ENCODE data around the gene STX1B.

STX1B gene

DNA sequence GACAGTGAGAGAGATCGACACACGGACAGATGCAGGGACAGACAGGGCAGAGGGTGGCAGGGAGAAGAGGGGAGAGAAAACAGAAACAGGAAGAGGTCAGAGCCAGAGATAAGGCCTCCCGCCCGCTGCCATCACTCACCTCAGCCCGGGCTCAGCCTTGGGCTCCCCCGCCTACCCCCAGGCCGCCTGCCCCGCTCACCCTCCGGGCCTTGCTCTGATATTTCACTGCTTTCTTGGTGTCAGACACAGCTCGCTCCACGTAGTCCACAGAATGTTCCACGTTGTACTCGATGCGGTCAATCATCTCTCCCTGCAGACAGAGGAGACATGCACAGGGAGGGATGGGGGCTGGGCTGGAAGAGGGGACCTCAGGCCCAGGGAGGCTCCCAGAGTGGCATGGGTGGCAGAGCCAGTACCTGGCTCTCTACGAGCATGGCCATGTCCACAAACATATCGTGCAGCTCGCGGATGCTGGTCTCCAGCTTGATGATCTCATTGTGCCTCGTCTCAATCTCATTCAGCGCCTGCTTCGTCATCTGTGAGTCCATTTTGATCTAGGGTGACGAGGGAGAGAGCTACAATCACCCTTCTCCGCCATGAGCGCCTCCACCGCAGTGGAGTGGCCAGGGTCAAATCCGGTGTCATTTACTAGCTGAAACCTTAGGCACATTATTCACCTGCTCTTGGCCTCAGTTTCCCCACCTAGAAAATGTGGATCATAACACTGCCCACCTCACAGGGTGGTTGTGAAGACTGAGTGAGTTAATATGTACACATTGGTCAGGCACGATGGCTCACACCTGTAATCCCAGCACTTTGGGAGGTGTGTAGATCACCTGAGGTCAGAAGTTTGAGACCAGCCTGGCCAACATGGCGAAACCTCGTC lies 17.3 kb downstream of the STX1B start:
- DNase-seq: no peak

GRCh38 chr16:30992276-30992780 lies 18.1 kb downstream of the STX1B start:
- DNase-seq: no peak

DNA sequence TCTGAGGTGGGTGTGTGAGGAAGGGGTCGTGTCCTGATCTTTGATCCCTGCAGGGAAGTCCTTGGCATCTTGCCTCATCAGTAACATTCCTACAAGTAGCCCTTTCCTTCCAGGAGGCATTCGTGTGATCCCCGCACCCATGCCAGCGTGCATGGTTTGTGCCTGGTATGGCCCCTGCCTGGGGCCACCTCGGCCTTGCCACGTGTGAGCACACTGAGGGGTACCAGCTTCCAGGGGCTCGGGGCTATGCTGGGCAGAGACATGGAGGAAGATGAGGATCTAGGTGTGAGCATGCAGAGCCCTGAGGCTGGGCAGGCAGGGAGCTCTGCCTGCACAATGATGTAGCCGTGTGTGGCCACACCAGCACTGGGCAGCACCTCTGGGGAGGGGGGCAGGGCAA lies 19.4 kb downstream of the STX1B start:
- no peak for DNase-seq

DNA sequence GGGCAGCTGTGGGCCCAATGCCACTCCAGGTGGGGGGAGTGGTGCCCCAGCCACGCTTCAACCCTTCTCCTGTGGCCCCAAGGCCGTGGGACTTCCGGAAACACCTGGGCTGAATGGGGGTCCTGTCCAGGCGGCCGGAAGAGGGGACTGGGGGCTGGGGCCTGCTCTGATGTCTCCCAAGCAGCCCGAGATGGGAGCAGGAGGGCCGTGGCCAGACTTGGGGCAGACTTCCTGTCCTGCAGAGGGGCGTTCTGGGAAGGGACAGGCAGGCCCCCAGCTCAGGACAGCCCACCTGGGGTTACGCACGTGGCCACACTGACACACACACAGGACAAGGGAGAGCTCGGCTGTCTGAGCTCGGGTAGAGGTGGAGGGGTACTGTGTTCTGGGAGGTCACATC lies 20.3 kb downstream of the STX1B start:
- no peak for DNase-seq

GRCh38 chr16:30989469-30990047 lies 20.9 kb downstream of the STX1B start:
- DNase-seq: no peak

DNA sequence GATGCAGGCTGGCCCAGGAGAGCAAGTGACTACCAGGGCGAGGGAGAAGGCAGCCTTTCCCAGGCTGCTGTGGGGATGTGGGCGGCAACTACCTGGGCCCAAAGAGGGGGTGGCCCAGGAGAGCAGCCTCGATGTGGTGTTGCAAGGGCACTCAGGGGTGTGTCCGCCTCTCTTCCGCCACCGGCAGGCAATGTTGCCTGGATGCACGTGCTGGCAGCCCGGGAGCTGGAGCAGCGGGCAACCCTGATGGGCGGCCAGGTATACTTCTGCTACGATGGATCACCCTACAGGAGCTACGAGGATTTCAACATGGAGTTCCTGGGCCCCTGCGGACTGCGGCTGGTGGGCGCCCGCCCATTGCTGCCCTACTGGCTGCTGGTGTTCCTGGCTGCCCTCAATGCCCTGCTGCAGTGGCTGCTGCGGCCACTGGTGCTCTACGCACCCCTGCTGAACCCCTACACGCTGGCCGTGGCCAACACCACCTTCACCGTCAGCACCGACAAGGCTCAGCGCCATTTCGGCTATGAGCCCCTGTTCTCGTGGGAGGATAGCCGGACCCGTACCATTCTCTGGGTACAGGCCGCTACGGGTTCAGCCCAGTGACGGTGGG lies 22.8 kb downstream of the STX1B start:
- no peak for DNase-seq

GRCh38 chr16:30986129-30986991 lies 24.1 kb downstream of the STX1B start:
- no peak for DNase-seq

DNA sequence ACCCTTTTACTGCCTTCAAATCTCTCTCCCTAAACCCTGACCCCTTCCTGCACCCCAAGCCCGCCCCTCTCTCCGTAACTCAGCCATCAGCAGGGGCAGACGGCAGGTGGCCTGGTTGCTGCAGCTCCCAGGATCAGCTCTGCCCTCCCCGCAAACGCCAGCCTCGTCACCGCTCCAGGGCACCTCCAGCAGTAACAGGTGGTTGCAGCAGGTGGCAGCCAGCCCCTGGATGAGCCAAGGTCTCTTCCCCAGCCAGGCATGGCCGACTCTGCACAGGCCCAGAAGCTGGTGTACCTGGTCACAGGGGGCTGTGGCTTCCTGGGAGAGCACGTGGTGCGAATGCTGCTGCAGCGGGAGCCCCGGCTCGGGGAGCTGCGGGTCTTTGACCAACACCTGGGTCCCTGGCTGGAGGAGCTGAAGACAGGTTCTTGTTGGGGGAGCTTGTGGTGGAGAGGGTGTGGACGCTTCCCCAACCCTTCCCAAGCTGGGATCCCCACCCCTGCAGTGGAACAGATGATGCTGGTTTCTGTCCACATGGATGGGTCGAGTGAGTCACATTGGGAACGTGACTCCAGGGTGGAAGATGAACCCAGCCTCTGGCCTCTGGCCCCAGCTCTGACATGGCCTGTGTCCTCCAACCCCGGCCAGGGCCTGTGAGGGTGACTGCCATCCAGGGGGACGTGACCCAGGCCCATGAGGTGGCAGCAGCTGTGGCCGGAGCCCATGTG lies 24.9 kb downstream of the STX1B start:
- DNase-seq: peak; percentile 60

GRCh38 chr16:30984669-30985400 lies 25.6 kb downstream of the STX1B start, which contains the start of gene HSD3B7:
TSS of gene HSD3B7 (plus strand) at chr16:30985207. CDS start at chr16:30985659, 452 bp downstream.
- peak; percentile 40 for DNase-seq

GRCh38 chr16:30983898-30984610 lies 26.4 kb downstream of the STX1B start:
- DNase-seq: no peak

DNA sequence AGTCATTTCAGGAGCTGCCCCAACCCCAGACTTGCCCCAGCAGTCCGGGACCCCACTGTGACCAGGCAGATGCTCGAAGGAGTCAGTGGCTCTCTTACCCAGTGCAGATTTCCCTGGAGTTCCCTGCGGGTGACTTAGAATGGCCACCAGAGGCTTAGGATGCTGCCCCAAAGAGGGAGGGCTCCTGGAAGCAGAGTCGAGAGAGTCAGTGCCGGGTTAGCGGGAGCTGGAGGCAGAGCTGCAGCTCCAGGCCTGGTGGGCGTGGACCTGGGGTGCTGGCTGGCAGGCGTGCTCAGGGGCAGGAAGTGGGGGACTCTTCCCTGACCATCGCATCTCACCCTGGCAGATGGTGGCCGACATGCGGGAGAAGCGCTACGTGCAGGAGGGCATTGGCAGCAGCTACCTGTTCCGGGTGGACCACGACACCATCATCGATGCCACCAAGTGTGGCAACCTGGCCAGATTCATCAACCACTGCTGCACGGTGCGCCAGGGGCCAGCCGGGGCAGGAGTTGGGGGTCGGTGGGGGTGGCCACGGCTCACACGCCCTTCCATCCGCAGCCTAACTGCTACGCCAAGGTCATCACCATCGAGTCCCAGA lies 27.0 kb downstream of the STX1B start:
- no peak for DNase-seq

- DNase-seq: no peak
Observed at GRCh38 chr16:30982548-30983288, 27.7 kb downstream of the STX1B start.

- DNase-seq: no peak
Observed at GRCh38 chr16:30980959-30981358, 29.5 kb downstream of the STX1B start.

DNA sequence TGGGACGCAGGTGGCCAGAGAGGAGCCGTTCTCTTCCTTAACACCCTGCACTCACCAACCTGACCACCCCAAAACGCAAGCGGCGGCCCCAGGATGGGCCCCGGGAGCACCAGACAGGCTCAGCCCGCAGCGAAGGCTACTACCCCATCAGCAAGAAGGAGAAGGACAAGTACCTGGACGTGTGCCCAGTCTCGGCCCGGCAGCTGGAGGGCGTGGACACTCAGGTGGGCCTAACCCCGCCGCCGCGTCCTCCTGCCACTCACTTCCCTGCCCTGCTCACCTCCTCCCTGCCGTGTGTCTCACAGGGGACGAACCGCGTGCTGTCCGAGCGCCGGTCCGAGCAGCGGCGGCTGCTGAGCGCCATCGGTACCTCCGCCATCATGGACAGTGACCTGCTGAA lies 30.0 kb downstream of the STX1B start:
- DNase-seq: no peak

DNA sequence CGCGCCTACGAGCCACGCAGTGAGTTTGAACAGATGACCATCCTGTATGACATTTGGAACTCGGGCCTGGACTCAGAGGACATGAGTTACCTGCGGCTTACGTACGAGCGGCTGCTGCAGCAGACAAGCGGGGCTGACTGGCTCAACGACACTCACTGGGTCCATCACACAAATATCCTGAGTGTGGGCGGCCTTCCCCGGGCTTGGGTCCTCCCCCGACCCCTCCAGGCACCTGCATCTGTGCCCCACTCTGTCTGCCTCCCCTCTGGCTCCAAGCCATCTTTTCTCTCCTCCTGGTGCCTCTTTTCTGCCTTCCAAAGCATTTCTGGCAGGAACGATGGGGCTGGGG lies 30.4 kb downstream of the STX1B start:
- no peak for DNase-seq

- no peak for DNase-seq
Observed at GRCh38 chr16:30979170-30980022, 31.0 kb downstream of the STX1B start.

- DNase-seq: no peak
Observed at GRCh38 chr16:30977502-30977901, 32.9 kb downstream of the STX1B start.

GRCh38 chr16:30976486-30976885 lies 34.0 kb downstream of the STX1B start:
- DNase-seq: no peak

- DNase-seq: no peak
Observed at GRCh38 chr16:30974348-30974747, 36.1 kb downstream of the STX1B start.

Data from NCI-H526 treated with DMSO at 0.1 percent for 48 hours (cell line).